Subcutaneous abdominal adipose tissue (tissue), 5 donors: Measurements from ENCODE around the gene ZCCHC8.
"Not testable (repeated sequence)": the region's sequence is repeated elsewhere in the genome, so short reads cannot be mapped to it uniquely, and the experiment has no call there.

Experiments
- H3K27ac ChIP-seq: one replicate; pipeline ENCODE4 v1.7.0; 2013; ENCODE audit warnings: low read depth, mild to moderate bottlenecking, inconsistent platforms, low read length, moderate library complexity
- H3K27me3 ChIP-seq, 5 donors: one replicate each; pipeline ENCODE4 v1.7.0; 2013; ENCODE audit warnings: low read length in 5 of 5, inconsistent platforms in 1 of 5; ENCODE audit not compliant: control insufficient read depth in 5 of 5, insufficient read depth in 4 of 5
- H3K36me3 ChIP-seq, 5 donors: one replicate each; pipeline ENCODE4 v1.7.0; 2013; ENCODE audit warnings: low read length in 5 of 5; ENCODE audit not compliant: control insufficient read depth in 5 of 5, insufficient read depth in 5 of 5
- H3K4me1 ChIP-seq, 5 donors: one replicate each; pipeline ENCODE4 v1.7.0; 2013; ENCODE audit warnings: low read length in 5 of 5, mild to moderate bottlenecking in 3 of 5, moderate library complexity in 1 of 5; ENCODE audit not compliant: control insufficient read depth in 5 of 5, insufficient read depth in 5 of 5
- H3K4me3 ChIP-seq, 5 donors: one replicate each; pipeline ENCODE4 v1.7.0; 2013; ENCODE audit warnings: low read length in 5 of 5, low read depth in 1 of 5
- H3K9ac ChIP-seq, 5 donors: one replicate each; pipeline ENCODE4 v1.7.0; 2013; ENCODE audit warnings: low read length in 5 of 5, mild to moderate bottlenecking in 4 of 5, moderate library complexity in 3 of 5
- H3K9me3 ChIP-seq, 5 donors: one replicate each; pipeline ENCODE4 v1.7.0; 2013; ENCODE audit warnings: low read length in 5 of 5; ENCODE audit not compliant: control insufficient read depth in 5 of 5
- donor health status: healthy.
- donor health status: healthy.
- donor health status: healthy.
- donor health status: healthy.
- donor health status: healthy.

ZCCHC8 gene

GRCh38 chr12:122460061-122460460 is 40.7 kb downstream of the ZCCHC8 start:
- Histone ChIP-seq H3K4me1 (no peaks in the 10 kb centered on the region), H3K27me3 (no peaks in the 10 kb centered on the region), H3K9ac (no peak overlapping the region), H3K4me3 (no peak overlapping the region), H3K9me3 (no peaks in the 10 kb centered on the region), H3K36me3 (no peaks in the 10 kb centered on the region), H3K27ac (no peak overlapping the region)

DNA sequence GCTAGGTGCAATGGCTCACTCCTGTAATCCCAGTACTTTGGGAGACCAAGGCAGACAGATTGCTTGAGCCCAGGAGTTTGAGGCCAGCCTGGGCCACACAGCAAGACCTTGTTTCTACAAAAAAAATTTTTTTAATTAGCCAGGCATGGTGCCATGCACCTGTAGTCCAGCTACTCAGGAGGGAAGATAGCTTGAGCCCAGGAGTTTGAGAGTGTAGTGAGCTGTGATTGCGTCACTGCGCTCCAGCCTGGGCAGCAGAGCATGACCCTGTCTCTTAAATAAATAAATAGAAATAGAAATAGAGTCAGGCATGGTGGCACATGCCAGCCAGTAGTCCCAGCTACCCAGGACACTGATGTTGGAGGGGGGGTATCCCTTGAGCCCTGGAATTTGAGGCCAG is 41.5 kb downstream of the ZCCHC8 start:
- Histone ChIP-seq H3K36me3 (no peaks in the 10 kb centered on the region), H3K27me3 (no peaks in the 10 kb centered on the region), H3K27ac (no peak overlapping the region), H3K4me3 (no peak overlapping the region), H3K9me3 (no peaks in the 10 kb centered on the region), H3K4me1 (no peaks in the 10 kb centered on the region), H3K9ac (no peak overlapping the region)

- Histone ChIP-seq H3K36me3 (no peaks in the 10 kb centered on the region), H3K27ac (no peak overlapping the region), H3K27me3 (no peaks in the 10 kb centered on the region), H3K9ac (no peak overlapping the region), H3K4me1 (peaks cover 0 to 6% (median 0%) of the 10 kb centered on the region in 5 donors), H3K9me3 (no peaks in the 10 kb centered on the region), H3K4me3 (no peak overlapping the region)
Measured at GRCh38 chr12:122458105-122459035, 42.4 kb downstream of the ZCCHC8 start.

- Histone ChIP-seq H3K27me3 (no peaks in the 10 kb centered on the region), H3K9me3 (no peaks in the 10 kb centered on the region), H3K4me1 (peaks cover 0 to 6% (median 0%) of the 10 kb centered on the region in 5 donors), H3K9ac (no peak overlapping the region), H3K27ac (no peak overlapping the region), H3K4me3 (no peak overlapping the region), H3K36me3 (no peaks in the 10 kb centered on the region)
Measured at GRCh38 chr12:122457627-122458026, 43.1 kb downstream of the ZCCHC8 start.

DNA sequence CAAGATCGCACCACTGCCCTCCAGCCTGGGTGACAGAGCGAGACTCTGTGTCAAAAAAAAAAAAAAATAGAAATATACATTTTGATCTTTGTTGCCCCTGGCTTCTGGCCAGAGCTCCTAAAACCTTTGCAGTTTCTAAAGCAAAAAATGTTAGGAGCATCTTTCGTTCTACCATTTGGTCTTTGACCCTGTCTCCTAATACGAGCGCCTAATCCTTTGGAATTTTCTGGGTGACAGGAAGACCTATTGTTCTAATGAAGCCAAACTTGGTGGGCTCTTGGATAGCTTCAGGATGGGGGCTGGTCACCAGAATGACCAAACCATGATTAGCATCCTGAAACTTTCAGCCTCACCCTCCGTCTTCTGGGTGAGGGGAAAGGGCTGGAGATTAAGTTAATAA is 46.0 kb downstream of the ZCCHC8 start:
- no peaks in the 10 kb centered on the region for H3K9me3 ChIP-seq
- no peaks in the 10 kb centered on the region for H3K27me3 ChIP-seq
- no peak overlapping the region for H3K4me3 ChIP-seq

DNA sequence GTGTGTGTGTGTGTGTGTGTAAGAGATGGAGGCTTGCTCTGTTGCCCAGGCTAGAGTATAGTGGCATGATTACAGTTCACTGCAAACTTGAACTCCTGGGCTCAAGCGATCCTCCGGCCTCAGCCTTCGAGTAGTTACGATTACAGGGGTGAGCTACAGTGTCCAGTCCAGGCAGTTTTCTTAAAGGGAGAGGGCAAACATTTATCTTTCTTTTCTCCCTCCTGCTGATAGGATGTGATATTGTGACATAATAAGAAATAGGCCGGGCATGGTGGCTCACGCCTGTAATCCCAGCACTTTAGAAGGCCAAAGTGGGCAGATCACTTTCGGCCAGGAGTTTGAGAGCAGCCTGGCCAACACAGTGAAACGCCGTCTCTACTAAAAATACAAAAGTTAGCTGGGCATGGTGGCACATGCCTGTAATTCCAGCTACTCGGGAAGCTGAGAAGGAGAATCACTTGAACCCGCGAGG is 46.4 kb downstream of the ZCCHC8 start:
- H3K9ac ChIP-seq = no peak overlapping the region
- H3K4me1 ChIP-seq = peaks cover 0 to 6% (median 0%) of the 10 kb centered on the region in 5 donors
- H3K9me3 ChIP-seq = no peaks in the 10 kb centered on the region
- no peaks in the 10 kb centered on the region for H3K36me3 ChIP-seq
- H3K27me3 ChIP-seq = no peaks in the 10 kb centered on the region
- no peak overlapping the region for H3K4me3 ChIP-seq
- H3K27ac ChIP-seq = no peak overlapping the region

More for the DNA sequence above, 46.0 kb downstream of the ZCCHC8 start:
- Histone ChIP-seq H3K27ac (no peak overlapping the region), H3K4me1 (peaks cover 0 to 6% (median 0%) of the 10 kb centered on the region in 5 donors), H3K9ac (no peak overlapping the region), H3K36me3 (no peaks in the 10 kb centered on the region)

GRCh38 chr12:122452701-122453285 is 47.9 kb downstream of the ZCCHC8 start:
- no peak overlapping the region for H3K4me3 ChIP-seq
- no peaks in the 10 kb centered on the region for H3K36me3 ChIP-seq
- peaks cover 0 to 6% (median 0%) of the 10 kb centered on the region in 5 donors for H3K4me1 ChIP-seq
- no peaks in the 10 kb centered on the region for H3K9me3 ChIP-seq
- no peak overlapping the region for H3K9ac ChIP-seq
- no peak overlapping the region for H3K27ac ChIP-seq
- no peaks in the 10 kb centered on the region for H3K27me3 ChIP-seq

DNA sequence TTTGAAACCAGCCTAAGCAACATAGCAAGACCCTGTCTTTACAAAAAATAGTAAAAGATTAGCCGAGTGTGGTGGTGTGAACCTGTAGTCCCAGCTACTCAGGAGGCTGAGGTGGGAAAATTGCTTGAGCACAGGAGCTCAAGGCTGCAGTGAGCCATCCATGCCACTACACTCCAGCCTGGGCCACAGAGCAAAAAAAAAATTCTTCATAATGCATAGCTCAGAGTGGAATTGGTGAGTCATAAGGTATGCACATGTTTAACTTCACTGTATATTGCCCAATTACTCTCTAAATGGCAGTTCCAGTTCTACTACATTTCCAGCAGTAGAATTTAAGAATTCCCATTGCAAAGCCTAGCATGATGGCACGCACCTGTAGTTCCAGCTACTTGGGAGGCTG is 51.4 kb downstream of the ZCCHC8 start:
- Histone ChIP-seq H3K27me3 (no peaks in the 10 kb centered on the region), H3K36me3 (no peaks in the 10 kb centered on the region), H3K4me1 (peaks cover 0 to 6% (median 0%) of the 10 kb centered on the region in 5 donors), H3K4me3 (no peak overlapping the region), H3K9me3 (no peaks in the 10 kb centered on the region), H3K9ac (no peak overlapping the region), H3K27ac (no peak overlapping the region)

DNA sequence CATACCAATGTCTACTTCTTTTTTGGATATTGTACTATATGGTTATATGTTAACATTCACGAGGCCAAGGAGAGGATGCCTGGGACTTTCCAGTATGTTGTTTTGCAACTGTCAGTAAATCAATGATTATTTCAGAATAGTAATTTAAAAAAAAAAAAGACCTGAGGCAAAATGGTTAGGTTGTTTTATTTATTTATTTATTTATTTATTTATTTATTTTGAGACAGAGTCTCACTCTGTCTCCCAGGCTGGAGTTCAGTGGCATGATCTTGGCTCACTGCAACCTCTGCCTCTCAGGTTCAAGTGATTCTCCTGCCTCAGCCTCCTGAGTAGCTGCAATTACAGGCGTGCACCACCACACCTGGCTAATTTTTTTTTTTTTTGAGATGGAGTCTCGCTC is 52.9 kb downstream of the ZCCHC8 start:
- not testable (repeated sequence) for H3K4me1 ChIP-seq, H3K27ac ChIP-seq, H3K9ac ChIP-seq, H3K36me3 ChIP-seq, H3K27me3 ChIP-seq, H3K9me3 ChIP-seq, H3K4me3 ChIP-seq

- H3K27ac ChIP-seq, H3K36me3 ChIP-seq, H3K4me3 ChIP-seq, H3K9me3 ChIP-seq, H3K4me1 ChIP-seq, H3K27me3 ChIP-seq, H3K9ac ChIP-seq: not testable (repeated sequence)
Measured at GRCh38 chr12:122446390-122446789, 54.3 kb downstream of the ZCCHC8 start.
